Cardiac muscle cell (in vitro differentiated cells and primary cell): Measurements from ENCODE around the gene ZBTB5. TPM values are rescaled to one million over a fixed set of nuclear protein-coding genes. Genes with fewer than 3 reads are reported as not detected.
"Not testable (repeated sequence)": the region's sequence is repeated elsewhere in the genome, so short reads cannot be mapped to it uniquely, and the experiment has no call there.

ENCODE experiments used
- DNase-seq, 2 donors: peaks; one replicate each; pipeline versions ENCODE4 v3.0.0 to v3.0.0-alpha.2; 2010 to 2017; ENCODE audit warnings: low read depth in 1 of 2, low spot score in 1 of 2
- H3K27ac ChIP-seq: fragments of 200-600 bp; sonication (generic); 2 replicates; pipeline ENCODE4 v1.5.1; 2016
- H3K27me3 ChIP-seq: fragments of 200-600 bp; sonication (generic); 2 replicates; pipeline ENCODE4 v1.6.0; 2016; ENCODE audit warnings: control low read depth
- H3K36me3 ChIP-seq: fragments of 200-600 bp; sonication (generic); 2 replicates; pipeline ENCODE4 v1.5.1; 2016; ENCODE audit warnings: control low read depth
- H3K4me1 ChIP-seq: fragments of 200-600 bp; sonication (generic); 2 replicates; pipeline ENCODE4 v1.8.1; 2017; ENCODE audit warnings: low read depth, mild to moderate bottlenecking, mixed run types
- H3K4me3 ChIP-seq: fragments of 200-600 bp; sonication (generic); 2 replicates; pipeline ENCODE4 v1.5.1; 2016; ENCODE audit warnings: mild to moderate bottlenecking
- H3K9me3 ChIP-seq: fragments of 200-600 bp; sonication (generic); 2 replicates; pipeline ENCODE4 v1.5.1; 2017; ENCODE audit warnings: low read depth, mild to moderate bottlenecking, control low read depth
- polyA plus RNA-seq: library from polyadenylated mRNA; unstranded; fragments of >200 nt; fragmentation: Nextera tagmentation; extraction: Ambion mirVana; gene quantifications from 2 replicates; pipeline ENCODE4 v1.2.1, GENCODE V29; 2016
- total RNA-seq: library from RNA; depleted of rRNA; stranded (reverse); fragments of >200 nt; gene quantifications from 2 replicates; pipeline ENCODE4 v1.2.3, GENCODE V29; 2016
- TF ChIP-seq, protein P1 (sequence below): IDR thresholded peaks from 2 replicates; pipeline ENCODE4 v1.5.1; 2012; ENCODE audit warnings: low read depth, mild to moderate bottlenecking, low read length

Gene ZBTB5
- total and polyA plus RNA-seq, 2 experiments from 2014 or later = 6.7 to 24.9 TPM

DNA sequence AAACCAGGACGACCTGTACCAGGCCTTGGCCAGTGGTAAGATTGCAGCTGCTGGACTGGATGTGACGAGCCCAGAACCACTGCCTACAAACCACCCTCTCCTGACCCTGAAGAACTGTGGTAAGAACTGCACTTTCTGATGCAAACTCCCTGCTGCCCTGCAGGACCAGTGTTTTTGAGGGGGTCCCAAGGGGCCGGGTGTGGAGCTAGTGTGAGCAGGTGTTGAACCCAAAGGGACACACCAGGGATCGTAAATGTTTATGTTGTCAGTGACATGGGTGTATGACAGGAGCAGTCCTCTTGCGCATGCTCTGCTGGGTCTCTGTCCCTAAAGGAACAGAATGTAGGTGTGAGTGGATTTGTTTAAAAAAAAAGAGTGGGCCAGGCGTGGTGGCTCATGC, 33.2 kb downstream of the ZBTB5 start:
- Histone ChIP-seq H3K9me3 (no peaks in the 10 kb centered on the region), H3K4me1 (peaks cover 5% of the 10 kb centered on the region), H3K27me3 (no peaks in the 10 kb centered on the region), H3K27ac (peak overlapping the region; percentile 5), H3K36me3 (peaks cover 14% of the 10 kb centered on the region), H3K4me3 (no peak overlapping the region)
- TF ChIP-seq, protein P1, sequence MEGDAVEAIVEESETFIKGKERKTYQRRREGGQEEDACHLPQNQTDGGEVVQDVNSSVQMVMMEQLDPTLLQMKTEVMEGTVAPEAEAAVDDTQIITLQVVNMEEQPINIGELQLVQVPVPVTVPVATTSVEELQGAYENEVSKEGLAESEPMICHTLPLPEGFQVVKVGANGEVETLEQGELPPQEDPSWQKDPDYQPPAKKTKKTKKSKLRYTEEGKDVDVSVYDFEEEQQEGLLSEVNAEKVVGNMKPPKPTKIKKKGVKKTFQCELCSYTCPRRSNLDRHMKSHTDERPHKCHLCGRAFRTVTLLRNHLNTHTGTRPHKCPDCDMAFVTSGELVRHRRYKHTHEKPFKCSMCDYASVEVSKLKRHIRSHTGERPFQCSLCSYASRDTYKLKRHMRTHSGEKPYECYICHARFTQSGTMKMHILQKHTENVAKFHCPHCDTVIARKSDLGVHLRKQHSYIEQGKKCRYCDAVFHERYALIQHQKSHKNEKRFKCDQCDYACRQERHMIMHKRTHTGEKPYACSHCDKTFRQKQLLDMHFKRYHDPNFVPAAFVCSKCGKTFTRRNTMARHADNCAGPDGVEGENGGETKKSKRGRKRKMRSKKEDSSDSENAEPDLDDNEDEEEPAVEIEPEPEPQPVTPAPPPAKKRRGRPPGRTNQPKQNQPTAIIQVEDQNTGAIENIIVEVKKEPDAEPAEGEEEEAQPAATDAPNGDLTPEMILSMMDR = no peak
- no peak for DNase-seq

DNA sequence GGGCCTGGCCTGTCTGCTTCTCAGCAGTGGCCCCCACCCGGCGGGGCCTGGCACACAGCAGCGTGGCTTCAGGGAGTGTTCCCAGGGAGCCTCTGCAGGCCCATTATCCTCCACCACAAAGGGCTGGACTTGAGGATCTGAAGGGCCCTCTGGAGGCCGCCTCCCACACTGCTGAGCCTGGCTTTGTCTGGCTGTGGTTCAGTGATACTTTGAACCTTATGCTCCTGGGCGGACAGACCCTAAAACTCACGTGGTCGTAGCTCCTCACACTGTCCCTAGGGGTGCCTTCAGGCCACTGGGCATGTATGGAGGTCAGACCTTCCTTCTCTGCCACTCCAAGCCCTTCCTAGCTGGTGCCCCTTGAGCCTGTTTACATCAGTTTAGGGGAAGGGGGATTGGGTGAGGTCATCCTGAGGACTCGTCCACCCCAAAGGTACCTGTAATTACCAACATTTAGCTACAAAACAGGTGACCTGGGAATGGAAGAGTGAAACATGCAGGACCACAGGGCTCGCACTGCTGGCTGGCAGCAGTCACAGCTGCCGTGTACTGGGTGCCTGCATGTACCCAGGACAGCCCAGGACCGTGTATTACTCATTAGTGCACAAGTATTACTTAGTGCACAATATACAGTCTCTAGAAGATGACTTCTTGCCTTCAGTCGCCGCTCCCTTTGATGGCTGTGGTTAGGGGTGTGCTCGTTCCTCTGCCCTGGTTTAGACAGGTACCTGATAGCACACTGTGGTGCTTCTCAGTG, 34.2 kb downstream of the ZBTB5 start:
- Histone ChIP-seq H3K27ac (peak overlapping the region; percentile 44), H3K27me3 (no peaks in the 10 kb centered on the region), H3K4me1 (peaks cover 5% of the 10 kb centered on the region), H3K36me3 (peaks cover 11% of the 10 kb centered on the region), H3K9me3 (no peaks in the 10 kb centered on the region), H3K4me3 (no peak overlapping the region)
- DNase-seq = peak in 1 of 2 donors; percentile 18
- TF ChIP-seq, protein P1 = peak; percentile 7

DNA sequence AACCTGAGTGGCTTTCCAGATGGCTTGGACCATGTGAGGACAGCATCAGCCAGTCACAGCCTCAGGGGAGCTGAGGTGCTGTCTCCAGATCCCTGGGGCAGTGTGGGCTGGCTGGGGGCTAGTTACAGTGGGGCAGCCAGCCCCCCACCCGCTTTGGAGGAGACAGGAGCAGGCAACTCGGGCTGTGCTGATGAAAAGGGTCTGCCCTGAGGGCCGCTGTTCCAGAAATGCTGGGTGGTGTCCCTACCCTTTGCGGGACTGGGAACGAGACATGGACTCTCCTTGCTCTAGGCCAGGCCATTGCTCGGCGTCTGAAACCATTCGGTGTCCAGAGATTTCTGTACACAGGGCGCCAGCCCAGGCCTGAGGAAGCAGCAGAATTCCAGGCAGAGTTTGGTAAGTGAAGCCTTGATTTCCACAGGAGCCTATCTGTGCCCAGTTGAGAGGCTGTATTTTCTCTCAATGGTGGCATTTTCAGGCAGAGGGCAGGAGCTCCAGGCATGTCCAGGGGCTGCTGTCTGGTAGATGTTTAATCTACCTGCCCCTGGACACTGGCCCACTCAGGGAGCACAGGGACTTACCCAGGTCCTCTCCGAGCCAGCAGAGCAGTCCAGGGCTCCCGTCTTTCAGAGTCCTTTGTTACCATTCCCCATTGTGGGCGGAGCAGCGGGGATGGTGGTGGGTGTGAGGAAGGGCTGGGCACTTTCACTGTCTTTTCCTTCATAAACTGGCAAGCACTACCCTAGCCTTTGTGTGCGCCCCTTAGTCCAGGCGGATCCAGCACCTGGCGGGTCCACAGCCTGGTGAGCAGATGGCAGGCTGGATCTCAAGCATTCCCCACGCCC, 35.6 kb downstream of the ZBTB5 start:
- no peak for DNase-seq
- peaks cover 11% of the 10 kb centered on the region for H3K36me3 ChIP-seq
- TF ChIP-seq, protein P1 = no peak

DNA sequence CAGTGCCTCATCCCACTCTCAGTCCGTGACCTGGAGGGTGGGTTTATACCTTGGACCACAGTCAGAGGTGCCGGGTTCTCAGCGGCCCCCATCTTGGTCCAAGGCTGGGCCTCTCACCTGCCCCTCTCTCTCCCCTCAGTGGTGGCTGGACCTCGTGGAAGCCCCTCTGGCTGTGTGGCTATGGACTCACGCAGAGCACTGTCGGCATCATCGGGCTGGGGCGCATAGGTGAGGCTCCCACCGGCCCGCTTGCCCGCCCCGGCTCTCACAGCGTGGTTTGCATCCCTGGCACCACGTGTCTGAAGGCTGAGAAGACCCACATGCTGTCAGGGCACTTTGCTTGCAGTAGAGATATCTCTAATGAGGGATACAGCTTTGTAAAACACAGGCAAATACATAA, 36.9 kb downstream of the ZBTB5 start:
- H3K9me3 ChIP-seq = no peaks in the 10 kb centered on the region
- no peak overlapping the region for H3K4me3 ChIP-seq
- peaks cover 11% of the 10 kb centered on the region for H3K36me3 ChIP-seq
- H3K4me1 ChIP-seq = peaks cover 12% of the 10 kb centered on the region
- no peak overlapping the region for H3K27ac ChIP-seq
- no peaks in the 10 kb centered on the region for H3K27me3 ChIP-seq
- TF ChIP-seq, protein P1 = no peak
- no peak for DNase-seq

More for the DNA sequence above, 35.6 kb downstream of the ZBTB5 start:
- Histone ChIP-seq H3K4me3 (no peak overlapping the region), H3K27ac (peak overlapping the region; percentile 44), H3K27me3 (no peaks in the 10 kb centered on the region), H3K9me3 (no peaks in the 10 kb centered on the region), H3K4me1 (peaks cover 5% of the 10 kb centered on the region)

DNA sequence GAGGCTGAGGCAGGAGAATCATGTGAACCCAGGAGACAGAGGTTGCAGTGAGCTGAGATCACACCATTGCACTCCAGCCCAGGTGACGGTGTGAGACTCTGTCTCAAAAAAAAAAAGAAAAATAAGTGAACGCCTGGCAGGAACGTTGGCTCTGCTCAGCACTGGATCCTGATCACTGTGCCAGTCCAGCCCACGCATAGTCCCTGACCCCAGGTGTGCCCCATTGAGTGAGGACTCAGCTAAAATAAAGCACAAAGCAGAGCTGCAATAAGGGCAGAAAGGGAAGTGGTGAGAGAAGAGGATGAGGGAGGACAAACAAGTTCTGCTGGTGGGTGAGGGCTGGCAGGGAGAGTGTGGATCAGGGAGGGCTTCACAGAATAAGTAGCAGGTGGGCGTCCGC, 38.4 kb downstream of the ZBTB5 start:
- H3K36me3 ChIP-seq = peaks cover 11% of the 10 kb centered on the region
- no peak overlapping the region for H3K4me3 ChIP-seq
- no peak for DNase-seq
- no peaks in the 10 kb centered on the region for H3K27me3 ChIP-seq
- H3K9me3 ChIP-seq = no peaks in the 10 kb centered on the region
- no peak overlapping the region for H3K27ac ChIP-seq
- H3K4me1 ChIP-seq = peaks cover 17% of the 10 kb centered on the region
- TF ChIP-seq, protein P1 = no peak

DNA sequence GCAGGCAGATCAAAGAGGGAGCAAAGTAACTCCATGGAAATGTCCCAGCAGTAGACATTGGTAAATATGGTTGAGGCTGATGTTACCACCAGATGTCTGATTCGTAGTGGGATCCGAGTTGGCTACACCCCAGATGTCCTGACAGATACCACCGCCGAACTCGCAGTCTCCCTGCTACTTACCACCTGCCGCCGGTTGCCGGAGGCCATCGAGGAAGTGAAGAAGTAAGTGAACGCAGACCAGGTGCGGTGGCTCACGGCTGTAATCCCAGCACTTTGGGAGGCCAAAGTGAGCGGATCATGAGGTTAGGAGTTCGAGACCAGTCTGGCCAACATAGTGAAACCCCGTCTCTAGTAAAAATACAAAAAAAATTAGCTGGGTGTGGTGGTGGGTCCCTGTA, 38.8 kb downstream of the ZBTB5 start:
- peaks cover 11% of the 10 kb centered on the region for H3K36me3 ChIP-seq
- not testable (repeated sequence) for DNase-seq, H3K9me3 ChIP-seq, H3K27me3 ChIP-seq, H3K27ac ChIP-seq, H3K4me3 ChIP-seq
- H3K4me1 ChIP-seq = peaks cover 21% of the 10 kb centered on the region
